Breast epithelium (tissue), 4 donors: ENCODE results near the gene KIF26B. TPM values are rescaled to one million over a fixed set of nuclear protein-coding genes. Genes with fewer than 3 reads are reported as not detected.
A peak's percentile ranks its signal among the peaks of the same experiment; 100 is the strongest.

Experiments used
- DNase-seq, 2 donors: peaks; one replicate each; pipeline ENCODE4 v3.0.0-alpha.2; 2019; ENCODE audit warnings: low spot score in 2 of 2
- H3K27ac ChIP-seq, 2 donors: fragments of 200-600 bp; sonication (generic) in 1 of 2; one replicate each; pipeline ENCODE4 v1.5.1; 2016 to 2019; ENCODE audit warnings: mild to moderate bottlenecking in 1 of 2
- H3K27me3 ChIP-seq, 2 donors: fragments of 200-600 bp; sonication (generic) in 1 of 2; one replicate each; pipeline versions ENCODE4 v1.5.1 to v1.6.0; 2017 to 2019; ENCODE audit warnings: control low read depth in 1 of 2, mild to moderate bottlenecking in 1 of 2
- H3K36me3 ChIP-seq: fragments of 200-600 bp; one replicate; pipeline ENCODE4 v1.5.1; 2019
- H3K4me1 ChIP-seq, 2 donors: fragments of 200-600 bp; sonication (generic); one replicate each; pipeline ENCODE4 v1.5.1; 2016 to 2019; ENCODE audit warnings: control low read depth in 1 of 2
- H3K4me3 ChIP-seq, 3 donors: fragments of 200-600 bp; sonication (generic); 1 replicate in 2 of 3; 2 replicates in 1 of 3; pipeline ENCODE4 v1.5.1; 2016 to 2019; ENCODE audit warnings: mild to moderate bottlenecking in 3 of 3, moderate library complexity in 2 of 3
- H3K9me3 ChIP-seq, 2 donors: fragments of 200-600 bp; sonication (generic) in 1 of 2; one replicate each; pipeline ENCODE4 v1.5.1; 2016 to 2019; ENCODE audit warnings: control low read depth in 1 of 2
- POLR2A ChIP-seq: fragments of 450-650 bp; IDR thresholded peaks from one replicate; pipeline ENCODE4 v1.6.1; 2016; ENCODE audit warnings: antibody characterized with exemption, mild to moderate bottlenecking, moderate library complexity
- POLR2AphosphoS5 ChIP-seq, 3 donors: sonication (generic); formaldehyde crosslinking; IDR thresholded peaks; one replicate each; pipeline ENCODE4 v1.6.1; 2017; ENCODE audit warnings: antibody characterized with exemption in 3 of 3
- intact Hi-C: fragments of 100-400 bp; cut with DNase I; formaldehyde crosslinking; loops from one replicate; pipeline ENCODE4 v1.15.1; 2023; ENCODE audit warnings: low total_unique reads
- total RNA-seq, 3 donors: library from RNA; depleted of rRNA; stranded (reverse); fragments of >200 nt; gene quantifications; one replicate each; pipeline ENCODE4 v1.1.0, GENCODE V29; 2016
- TF ChIP-seq, protein P1 (sequence below), 3 donors: fragments of 450-650 bp; IDR thresholded peaks; one replicate each; pipeline ENCODE4 v1.5.1; 2016 to 2017; ENCODE audit warnings: antibody characterized with exemption in 3 of 3, mild to moderate bottlenecking in 3 of 3, moderate library complexity in 3 of 3

KIF26B gene
- total RNA-seq, 3 donors from 2014 or later, result 0.32 to 1.0 (median 0.33) TPM

DNA sequence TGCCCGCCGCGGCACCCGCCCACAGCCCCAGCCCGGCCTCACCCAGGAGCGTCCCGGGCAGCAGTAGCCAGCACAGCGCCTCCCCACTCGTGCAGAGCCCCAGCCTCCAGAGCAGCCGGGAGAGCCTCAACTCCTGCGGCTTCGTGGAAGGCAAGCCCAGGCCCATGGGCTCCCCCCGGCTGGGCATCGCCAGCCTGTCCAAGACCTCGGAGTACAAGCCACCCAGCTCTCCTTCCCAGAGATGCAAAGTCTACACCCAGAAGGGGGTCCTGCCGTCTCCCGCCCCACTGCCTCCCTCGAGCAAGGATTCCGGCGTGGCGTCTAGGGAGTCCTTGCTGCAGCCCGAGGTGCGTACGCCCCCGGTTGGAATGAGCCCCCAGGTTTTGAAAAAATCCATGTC lies 531.2 kb downstream of the KIF26B start:
- TF ChIP-seq, protein P1, sequence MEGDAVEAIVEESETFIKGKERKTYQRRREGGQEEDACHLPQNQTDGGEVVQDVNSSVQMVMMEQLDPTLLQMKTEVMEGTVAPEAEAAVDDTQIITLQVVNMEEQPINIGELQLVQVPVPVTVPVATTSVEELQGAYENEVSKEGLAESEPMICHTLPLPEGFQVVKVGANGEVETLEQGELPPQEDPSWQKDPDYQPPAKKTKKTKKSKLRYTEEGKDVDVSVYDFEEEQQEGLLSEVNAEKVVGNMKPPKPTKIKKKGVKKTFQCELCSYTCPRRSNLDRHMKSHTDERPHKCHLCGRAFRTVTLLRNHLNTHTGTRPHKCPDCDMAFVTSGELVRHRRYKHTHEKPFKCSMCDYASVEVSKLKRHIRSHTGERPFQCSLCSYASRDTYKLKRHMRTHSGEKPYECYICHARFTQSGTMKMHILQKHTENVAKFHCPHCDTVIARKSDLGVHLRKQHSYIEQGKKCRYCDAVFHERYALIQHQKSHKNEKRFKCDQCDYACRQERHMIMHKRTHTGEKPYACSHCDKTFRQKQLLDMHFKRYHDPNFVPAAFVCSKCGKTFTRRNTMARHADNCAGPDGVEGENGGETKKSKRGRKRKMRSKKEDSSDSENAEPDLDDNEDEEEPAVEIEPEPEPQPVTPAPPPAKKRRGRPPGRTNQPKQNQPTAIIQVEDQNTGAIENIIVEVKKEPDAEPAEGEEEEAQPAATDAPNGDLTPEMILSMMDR (IDR thresholded peaks at IDR 0.05), result no peak
- TF ChIP-seq POLR2AphosphoS5 (IDR thresholded peaks at IDR 0.05), result no peak
- no peak for TF ChIP-seq POLR2A
- intact Hi-C loops, result no loop called here
- no peaks in the 10 kb centered on the region for H3K27me3 ChIP-seq
- no peaks in the 10 kb centered on the region for H3K4me1 ChIP-seq
- H3K4me3 ChIP-seq, result no peak overlapping the region
- H3K27ac ChIP-seq, result no peak overlapping the region
- no peaks in the 10 kb centered on the region for H3K9me3 ChIP-seq
- no peak for DNase-seq
- no peaks in the 10 kb centered on the region for H3K36me3 ChIP-seq

DNA sequence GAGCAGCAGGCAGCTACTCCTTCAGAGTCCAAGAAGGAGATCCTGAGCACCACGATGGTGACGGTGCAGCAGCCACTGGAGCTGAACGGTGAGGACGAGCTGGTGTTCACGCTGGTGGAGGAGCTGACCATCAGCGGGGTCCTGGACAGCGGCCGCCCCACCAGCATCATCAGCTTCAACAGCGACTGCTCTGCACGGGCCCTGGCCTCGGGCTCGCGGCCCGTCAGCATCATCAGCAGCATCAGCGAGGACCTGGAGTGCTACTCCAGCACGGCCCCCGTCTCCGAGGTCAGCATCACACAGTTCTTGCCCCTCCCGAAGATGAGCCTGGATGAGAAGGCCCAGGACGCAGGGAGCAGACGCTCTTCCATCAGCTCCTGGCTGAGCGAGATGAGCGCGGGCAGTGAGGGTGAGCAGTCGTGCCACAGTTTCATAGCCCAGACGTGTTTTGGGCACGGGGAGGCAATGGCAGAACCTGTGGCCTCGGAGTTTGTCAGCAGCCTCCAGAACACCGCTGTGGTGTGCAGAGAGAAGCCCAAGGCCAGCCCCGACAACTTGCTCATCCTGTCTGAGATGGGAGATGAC lies 531.8 kb downstream of the KIF26B start:
- no peak for DNase-seq
- H3K27ac ChIP-seq, result no peak overlapping the region
- intact Hi-C loops, result no loop called here
- H3K27me3 ChIP-seq, result no peaks in the 10 kb centered on the region
- no peaks in the 10 kb centered on the region for H3K4me1 ChIP-seq
- no peaks in the 10 kb centered on the region for H3K36me3 ChIP-seq
- H3K9me3 ChIP-seq, result no peaks in the 10 kb centered on the region
- no peak for TF ChIP-seq POLR2AphosphoS5 (IDR thresholded peaks at IDR 0.05)
- TF ChIP-seq, protein P1 (IDR thresholded peaks at IDR 0.05), result no peak
- TF ChIP-seq POLR2A, result no peak
- H3K4me3 ChIP-seq, result no peak overlapping the region

DNA sequence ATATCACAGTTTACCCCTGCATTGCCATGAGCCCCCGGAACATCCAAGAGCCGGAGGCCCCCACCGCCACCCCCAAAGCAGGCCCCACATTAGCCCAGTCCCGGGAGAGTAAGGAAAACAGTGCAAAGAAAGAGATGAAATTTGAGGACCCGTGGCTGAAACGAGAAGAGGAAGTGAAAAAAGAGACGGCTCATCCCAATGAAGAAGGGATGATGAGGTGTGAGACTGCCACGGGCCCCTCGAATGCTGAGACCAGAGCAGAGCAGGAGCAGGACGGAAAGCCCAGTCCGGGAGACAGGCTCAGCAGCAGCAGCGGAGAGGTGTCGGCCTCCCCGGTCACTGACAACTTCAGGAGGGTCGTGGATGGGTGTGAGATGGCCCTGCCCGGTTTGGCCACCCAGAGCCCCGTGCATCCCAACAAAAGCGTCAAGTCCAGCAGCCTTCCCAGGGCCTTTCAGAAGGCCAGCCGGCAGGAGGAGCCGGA lies 532.4 kb downstream of the KIF26B start:
- intact Hi-C loops, result no loop called here
- no peaks in the 10 kb centered on the region for H3K9me3 ChIP-seq
- H3K4me3 ChIP-seq, result no peak overlapping the region
- TF ChIP-seq POLR2A (no peak), POLR2AphosphoS5 (IDR thresholded peaks at IDR 0.05) (no peak)
- TF ChIP-seq, protein P1 (IDR thresholded peaks at IDR 0.05), result no peak
- no peaks in the 10 kb centered on the region for H3K27me3 ChIP-seq
- H3K27ac ChIP-seq, result no peak overlapping the region
- DNase-seq, result no peak
- no peaks in the 10 kb centered on the region for H3K4me1 ChIP-seq
- H3K36me3 ChIP-seq, result no peaks in the 10 kb centered on the region

DNA sequence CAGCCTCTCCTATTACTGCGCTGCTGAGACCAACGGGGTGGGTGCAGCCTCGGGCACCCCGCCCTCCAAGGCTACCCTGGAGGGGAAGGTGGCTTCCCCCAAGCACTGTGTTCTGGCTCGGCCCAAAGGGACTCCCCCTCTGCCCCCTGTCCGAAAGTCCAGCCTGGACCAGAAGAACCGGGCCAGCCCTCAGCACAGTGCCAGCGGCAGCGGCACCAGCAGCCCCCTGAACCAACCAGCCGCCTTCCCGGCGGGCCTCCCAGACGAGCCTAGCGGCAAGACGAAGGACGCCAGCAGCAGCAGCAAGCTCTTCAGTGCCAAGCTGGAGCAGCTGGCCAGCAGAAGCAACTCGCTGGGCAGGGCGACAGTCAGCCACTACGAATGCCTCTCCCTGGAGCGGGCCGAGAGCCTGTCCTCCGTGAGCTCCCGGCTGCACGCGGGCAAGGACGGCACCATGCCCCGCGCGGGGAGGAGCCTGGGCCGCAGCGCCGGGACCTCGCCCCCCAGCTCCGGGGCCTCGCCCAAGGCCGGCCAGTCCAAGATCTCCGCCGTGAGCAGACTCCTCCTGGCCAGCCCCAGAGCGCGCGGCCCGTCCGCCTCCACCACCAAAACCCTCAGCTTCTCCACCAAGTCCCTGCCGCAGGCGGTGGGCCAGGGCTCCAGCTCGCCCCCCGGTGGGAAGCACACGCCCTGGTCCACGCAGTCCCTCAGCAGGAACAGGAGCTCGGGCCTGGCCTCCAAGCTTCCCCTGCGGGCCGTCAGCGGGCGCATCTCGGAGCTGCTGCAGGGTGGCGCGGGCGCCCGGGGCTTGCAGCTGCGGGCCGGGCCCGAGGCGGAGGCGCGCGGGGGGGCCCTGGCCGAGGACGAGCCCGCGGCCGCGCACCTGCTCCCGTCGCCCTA lies 533.1 kb downstream of the KIF26B start:
- intact Hi-C loops, result no loop called here
- H3K9me3 ChIP-seq, result no peaks in the 10 kb centered on the region
- H3K4me1 ChIP-seq, result no peaks in the 10 kb centered on the region
- no peaks in the 10 kb centered on the region for H3K27me3 ChIP-seq
- peak overlapping the region in 1 of 3 donors; percentile 37 for H3K4me3 ChIP-seq
- no peak overlapping the region for H3K27ac ChIP-seq
- TF ChIP-seq POLR2AphosphoS5 (IDR thresholded peaks at IDR 0.05) (no peak), POLR2A (no peak)
- TF ChIP-seq, protein P1 (IDR thresholded peaks at IDR 0.05), result no peak
- no peak for DNase-seq
- no peaks in the 10 kb centered on the region for H3K36me3 ChIP-seq
